SU-DHL-6 (cell line): ENCODE data around the gene SEC16A.

ENCODE experiments used
- H2AFZ ChIP-seq: fragments of 200-600 bp; sonication (generic); 2 replicates; pipeline ENCODE4 v1.6.1; 2014; ENCODE audit warnings: low read depth, mild to moderate bottlenecking, moderate library complexity, mixed read lengths, antibody characterized with exemption, low read length; ENCODE audit not compliant: severe bottlenecking
- H3F3A ChIP-seq: fragments of 200-600 bp; shearing (Covaris generic); 2 replicates; pipeline ENCODE4 v1.6.0; 2016; ENCODE audit warnings: antibody characterized with exemption, mild to moderate bottlenecking; ENCODE audit not compliant: insufficient read depth
- H3K27ac ChIP-seq: fragments of 200-600 bp; sonication (generic); 2 replicates; pipeline ENCODE4 v1.5.1; 2016; ENCODE audit warnings: low read depth, mild to moderate bottlenecking, low read length, moderate library complexity, mixed read lengths
- H3K27me3 ChIP-seq: fragments of 200-600 bp; sonication (generic), shearing (Covaris generic); 2 replicates; pipeline ENCODE4 v1.6.0; 2014; ENCODE audit warnings: mild to moderate bottlenecking, low read length
- H3K36me3 ChIP-seq: fragments of 200-600 bp; sonication (generic); 2 replicates; pipeline ENCODE4 v1.6.1; 2014; ENCODE audit warnings: mild to moderate bottlenecking, low read length, mixed read lengths
- H3K4me2 ChIP-seq: fragments of 300-600, 200-600 bp; shearing (Covaris generic), sonication (generic); 2 replicates; pipeline ENCODE4 v1.6.0; 2014; ENCODE audit warnings: low read length, low read depth, mild to moderate bottlenecking; ENCODE audit not compliant: poor library complexity, severe bottlenecking
- H3K4me3 ChIP-seq: fragments of 200-600 bp; sonication (generic); 2 replicates; pipeline ENCODE4 v1.5.1; 2014; ENCODE audit warnings: antibody characterized with exemption, low read length, mild to moderate bottlenecking, mixed read lengths; ENCODE audit not compliant: insufficient read depth, poor library complexity, severe bottlenecking
- H3K79me2 ChIP-seq: fragments of 200-600 bp; sonication (generic); 2 replicates; pipeline ENCODE4 v1.6.1; 2014; ENCODE audit warnings: mild to moderate bottlenecking, low read length, moderate library complexity; ENCODE audit not compliant: insufficient read depth
- H3K9ac ChIP-seq: fragments of 200-600 bp; sonication (generic); 2 replicates; pipeline ENCODE4 v1.7.0; 2014; ENCODE audit warnings: mild to moderate bottlenecking, low read length
- H3K9me2 ChIP-seq: fragments of 200-600 bp; sonication (generic); replicated peaks from 2 replicates; pipeline ENCODE4 v1.6.1; 2014; ENCODE audit warnings: low read length; ENCODE audit not compliant: insufficient read depth
- H3K9me3 ChIP-seq: fragments of 200-600 bp; sonication (generic); 2 replicates; pipeline ENCODE4 v1.6.1; 2014; ENCODE audit warnings: low read length, mixed read lengths; ENCODE audit not compliant: insufficient read depth
- H4K20me1 ChIP-seq: fragments of 200-600 bp; sonication (generic); 2 replicates; pipeline ENCODE4 v1.6.1; 2014; ENCODE audit warnings: low read depth, mild to moderate bottlenecking, antibody characterized with exemption, low read length, moderate library complexity, mixed read lengths
- EZH2phosphoT487 ChIP-seq: fragments of 200-600 bp; sonication (generic), shearing (Covaris generic); conservative IDR thresholded peaks from 2 replicates; pipeline ENCODE4 v1.6.1; 2018; ENCODE audit warnings: mild to moderate bottlenecking, antibody characterized with exemption, low read length, moderate library complexity, mixed read lengths
- TF ChIP-seq, protein P1 (sequence below): fragments of 200-600 bp; sonication (generic); IDR thresholded peaks from one replicate; pipeline ENCODE4 v1.5.1; 2017; ENCODE audit warnings: antibody characterized with exemption, mild to moderate bottlenecking, low read length, moderate library complexity; ENCODE audit not compliant: insufficient read depth, poor library complexity, severe bottlenecking

Gene SEC16A

GRCh38 chr9:136472640-136473353 is 10.0 kb downstream of the SEC16A start:
- Histone ChIP-seq H2AFZ (no peak overlapping the region), H3K9ac (no peak overlapping the region), H3K27ac (no peak overlapping the region), H3K4me3 (no peak overlapping the region), H4K20me1 (no peaks in the 10 kb centered on the region; the same call in 1 of the 2 replicates), H3K27me3 (no peaks in the 10 kb centered on the region), H3K9me2 (no peaks in the 10 kb centered on the region), H3F3A (no peaks in the 10 kb centered on the region), H3K4me2 (no peak overlapping the region), H3K36me3 (peaks cover 7% of the 10 kb centered on the region; the same call in 1 of the 2 replicates), H3K79me2 (peaks cover 11% of the 10 kb centered on the region), H3K9me3 (no peaks in the 10 kb centered on the region)
- TF ChIP-seq, protein P1, sequence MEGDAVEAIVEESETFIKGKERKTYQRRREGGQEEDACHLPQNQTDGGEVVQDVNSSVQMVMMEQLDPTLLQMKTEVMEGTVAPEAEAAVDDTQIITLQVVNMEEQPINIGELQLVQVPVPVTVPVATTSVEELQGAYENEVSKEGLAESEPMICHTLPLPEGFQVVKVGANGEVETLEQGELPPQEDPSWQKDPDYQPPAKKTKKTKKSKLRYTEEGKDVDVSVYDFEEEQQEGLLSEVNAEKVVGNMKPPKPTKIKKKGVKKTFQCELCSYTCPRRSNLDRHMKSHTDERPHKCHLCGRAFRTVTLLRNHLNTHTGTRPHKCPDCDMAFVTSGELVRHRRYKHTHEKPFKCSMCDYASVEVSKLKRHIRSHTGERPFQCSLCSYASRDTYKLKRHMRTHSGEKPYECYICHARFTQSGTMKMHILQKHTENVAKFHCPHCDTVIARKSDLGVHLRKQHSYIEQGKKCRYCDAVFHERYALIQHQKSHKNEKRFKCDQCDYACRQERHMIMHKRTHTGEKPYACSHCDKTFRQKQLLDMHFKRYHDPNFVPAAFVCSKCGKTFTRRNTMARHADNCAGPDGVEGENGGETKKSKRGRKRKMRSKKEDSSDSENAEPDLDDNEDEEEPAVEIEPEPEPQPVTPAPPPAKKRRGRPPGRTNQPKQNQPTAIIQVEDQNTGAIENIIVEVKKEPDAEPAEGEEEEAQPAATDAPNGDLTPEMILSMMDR, result no peak
- no peak for TF ChIP-seq EZH2phosphoT487

DNA sequence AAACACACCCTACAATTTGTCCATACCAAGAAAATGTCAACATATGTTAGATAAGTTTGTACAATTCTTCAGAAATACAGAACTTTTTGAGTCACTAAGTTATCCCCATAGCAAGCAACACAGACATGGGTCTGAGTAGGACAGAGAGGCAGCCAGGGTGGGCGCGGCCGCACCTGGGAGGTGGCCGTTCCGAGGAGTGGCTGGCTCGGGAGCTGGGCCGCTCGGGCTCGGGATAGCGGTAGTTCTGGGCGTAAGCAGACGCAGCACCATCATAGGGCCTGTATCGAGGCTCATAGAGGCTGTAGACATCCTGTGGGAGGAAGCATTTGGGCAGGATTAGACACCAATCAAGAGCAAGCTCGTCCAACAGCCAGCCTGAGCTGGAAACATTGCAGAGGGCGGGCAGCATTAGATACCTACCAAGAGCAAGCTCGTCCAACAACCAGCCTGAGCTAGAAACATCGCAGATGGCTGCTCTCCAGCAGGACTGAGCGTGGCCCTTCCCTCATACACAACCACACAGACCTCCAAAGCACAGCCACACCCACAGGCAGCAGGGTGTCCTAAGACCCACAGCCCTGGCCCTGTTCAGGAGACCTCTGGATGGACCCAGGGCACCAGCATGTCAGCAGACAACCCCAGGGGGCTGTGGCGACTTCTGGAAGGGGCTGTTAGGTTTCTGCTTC is 10.9 kb downstream of the SEC16A start:
- Histone ChIP-seq H3K4me2 (no peak overlapping the region), H3K27me3 (no peaks in the 10 kb centered on the region), H3F3A (no peaks in the 10 kb centered on the region), H4K20me1 (no peaks in the 10 kb centered on the region), H3K9ac (no peak overlapping the region), H3K79me2 (peaks cover 9% of the 10 kb centered on the region; the same call in 1 of the 2 replicates), H2AFZ (no peak overlapping the region), H3K4me3 (no peak overlapping the region), H3K9me3 (no peaks in the 10 kb centered on the region), H3K9me2 (no peaks in the 10 kb centered on the region), H3K27ac (no peak overlapping the region), H3K36me3 (peaks cover 6% of the 10 kb centered on the region; the same call in 1 of the 2 replicates)
- TF ChIP-seq, protein P1, result no peak
- TF ChIP-seq EZH2phosphoT487, result no peak

GRCh38 chr9:136470792-136471469 is 11.9 kb downstream of the SEC16A start:
- Histone ChIP-seq H3K4me3 (no peak overlapping the region), H3K79me2 (peaks cover 9% of the 10 kb centered on the region; the same call in 1 of the 2 replicates), H3F3A (no peaks in the 10 kb centered on the region), H3K27ac (no peak overlapping the region), H3K9me3 (no peaks in the 10 kb centered on the region), H3K9me2 (no peaks in the 10 kb centered on the region), H2AFZ (no peak overlapping the region), H3K9ac (no peak overlapping the region), H3K36me3 (peaks cover 3% of the 10 kb centered on the region; the same call in 1 of the 2 replicates), H3K27me3 (no peaks in the 10 kb centered on the region), H3K4me2 (no peak overlapping the region), H4K20me1 (no peaks in the 10 kb centered on the region)
- no peak for TF ChIP-seq EZH2phosphoT487
- TF ChIP-seq, protein P1, result no peak
